HEK293 (cell line): ENCODE measurements around the gene PLEKHG4.

Experiments
- CTCF ChIA-PET: fragments of 350-600 bp; formaldehyde crosslinking; extraction: SDS; loops from one replicate; lab custom pipeline; 2021; ENCODE audit warnings: antibody characterized with exemption; lab: Yijun Ruan, JAX
- POLR2A ChIA-PET: fragments of 300-600 bp; formaldehyde crosslinking; extraction: SDS; loops from one replicate; lab custom pipeline; 2020; ENCODE audit warnings: antibody characterized with exemption, inconsistent platforms; lab: Yijun Ruan, JAX
- H3K27ac ChIP-seq: fragments of 200-500 bp; sonication (Bioruptor generic); 2 replicates; pipeline ENCODE4 v1.5.1; 2014; ENCODE audit warnings: low read depth, low read length, control low read depth, inconsistent platforms; ENCODE audit errors: extremely low read depth
- H3K36me3 ChIP-seq, 2 experiments: fragments of 200-500 bp in 1 of 2; sonication (Bioruptor generic) in 1 of 2; 1 replicate in 1 of 2; 2 replicates in 1 of 2; pipeline ENCODE4 v1.5.1; 2014 to 2017; ENCODE audit warnings: inconsistent platforms in 2 of 2, low read length in 2 of 2; ENCODE audit not compliant: control insufficient read depth in 2 of 2, insufficient read depth in 1 of 2
- H3K4me1 ChIP-seq: fragments of 200-500 bp; sonication (Bioruptor generic); 2 replicates; pipeline ENCODE4 v1.5.1; 2014; ENCODE audit warnings: mild to moderate bottlenecking, low read length, inconsistent platforms; ENCODE audit not compliant: control insufficient read depth, insufficient read depth
- H3K4me3 ChIP-seq: 2 replicates; pipeline ENCODE4 v1.5.1; 2011; ENCODE audit warnings: low read depth, mild to moderate bottlenecking, control low read depth, low read length, moderate library complexity
- H3K9me3 ChIP-seq: fragments of 200-500 bp; sonication (Bioruptor generic); 2 replicates; pipeline ENCODE4 v1.5.1; 2014; ENCODE audit warnings: low read depth, low read length, inconsistent platforms; ENCODE audit not compliant: control insufficient read depth, insufficient read depth
- EGR2 ChIP-seq: fragments of 450-650 bp; formaldehyde crosslinking; IDR thresholded peaks from 2 replicates; pipeline ENCODE4 v1.5.1; 2016; ENCODE audit warnings: low read depth, missing biosample characterization, missing genetic modification characterization
- TCF7L2 ChIP-seq: IDR thresholded peaks from 2 replicates; pipeline ENCODE4 v1.6.1; 2011; ENCODE audit warnings: low read depth, mild to moderate bottlenecking, inconsistent platforms, low read length, moderate library complexity, borderline replicate concordance
- ZBTB11 ChIP-seq: fragments of 450-650 bp; formaldehyde crosslinking; conservative IDR thresholded peaks from 2 replicates; pipeline ENCODE4 v1.5.1; 2016; ENCODE audit warnings: low read depth, missing biosample characterization, missing genetic modification characterization
- ZBTB6 ChIP-seq: fragments of 450-650 bp; formaldehyde crosslinking; IDR thresholded peaks from 2 replicates; pipeline ENCODE4 v1.5.1; 2017; ENCODE audit warnings: missing biosample characterization, missing genetic modification characterization
- ZBTB7A ChIP-seq: fragments of 450-650 bp; formaldehyde crosslinking; IDR thresholded peaks from 2 replicates; pipeline ENCODE4 v1.5.1; 2016; ENCODE audit warnings: low read depth, missing biosample characterization, missing genetic modification characterization
- ZFHX2 ChIP-seq: fragments of 450-650 bp; formaldehyde crosslinking; conservative IDR thresholded peaks from 2 replicates; pipeline ENCODE4 v1.5.1; 2016; ENCODE audit warnings: missing biosample characterization, missing genetic modification characterization
- ZFP69B ChIP-seq: fragments of 450-650 bp; formaldehyde crosslinking; IDR thresholded peaks from 2 replicates; pipeline ENCODE4 v1.5.1; 2016; ENCODE audit warnings: missing biosample characterization, missing genetic modification characterization
- ZNF121 ChIP-seq: fragments of 450-650 bp; formaldehyde crosslinking; IDR thresholded peaks from 2 replicates; pipeline ENCODE4 v1.5.1; 2016; ENCODE audit warnings: missing biosample characterization, missing genetic modification characterization
- ZNF175 ChIP-seq: fragments of 450-650 bp; formaldehyde crosslinking; IDR thresholded peaks from 2 replicates; pipeline ENCODE4 v1.5.1; 2016; ENCODE audit warnings: missing biosample characterization, missing genetic modification characterization
- ZNF239 ChIP-seq: fragments of 450-650 bp; formaldehyde crosslinking; IDR thresholded peaks from 2 replicates; pipeline ENCODE4 v1.5.1; 2016; ENCODE audit warnings: missing biosample characterization, missing genetic modification characterization
- ZNF292 ChIP-seq: fragments of 450-650 bp; formaldehyde crosslinking; IDR thresholded peaks from 2 replicates; pipeline ENCODE4 v1.5.1; 2016; ENCODE audit warnings: low read depth, missing biosample characterization, missing genetic modification characterization, borderline replicate concordance
- ZNF488 ChIP-seq: fragments of 450-650 bp; formaldehyde crosslinking; IDR thresholded peaks from 2 replicates; pipeline ENCODE4 v1.5.1; 2016; ENCODE audit warnings: missing biosample characterization, missing genetic modification characterization
- ZNF514 ChIP-seq: fragments of 450-650 bp; formaldehyde crosslinking; IDR thresholded peaks from 2 replicates; pipeline ENCODE4 v1.5.1; 2016; ENCODE audit warnings: missing biosample characterization, missing genetic modification characterization
- ZNF548 ChIP-seq: fragments of 450-650 bp; formaldehyde crosslinking; IDR thresholded peaks from 2 replicates; pipeline ENCODE4 v1.5.1; 2016; ENCODE audit warnings: missing biosample characterization, missing genetic modification characterization
- ZNF555 ChIP-seq: fragments of 450-650 bp; formaldehyde crosslinking; conservative IDR thresholded peaks from 2 replicates; pipeline ENCODE4 v1.5.1; 2017; ENCODE audit warnings: missing biosample characterization, mild to moderate bottlenecking, missing genetic modification characterization, inconsistent platforms
- ZNF561 ChIP-seq: fragments of 450-650 bp; IDR thresholded peaks from 2 replicates; pipeline ENCODE4 v1.5.1; 2018; ENCODE audit warnings: missing biosample characterization, missing genetic modification characterization, borderline replicate concordance
- ZNF580 ChIP-seq: fragments of 450-650 bp; formaldehyde crosslinking; IDR thresholded peaks from 2 replicates; pipeline ENCODE4 v1.5.1; 2016; ENCODE audit warnings: missing biosample characterization, missing genetic modification characterization
- ZNF623 ChIP-seq: fragments of 450-650 bp; formaldehyde crosslinking; IDR thresholded peaks from 2 replicates; pipeline ENCODE4 v1.5.1; 2016; ENCODE audit warnings: missing biosample characterization, missing genetic modification characterization
- ZNF639 ChIP-seq: fragments of 450-650 bp; formaldehyde crosslinking; IDR thresholded peaks from 2 replicates; pipeline ENCODE4 v1.5.1; 2016; ENCODE audit warnings: missing biosample characterization, missing genetic modification characterization
- ZNF692 ChIP-seq: fragments of 450-650 bp; formaldehyde crosslinking; IDR thresholded peaks from 2 replicates; pipeline ENCODE4 v1.5.1; 2016; ENCODE audit warnings: missing biosample characterization, missing genetic modification characterization
- ZNF785 ChIP-seq: fragments of 450-650 bp; formaldehyde crosslinking; IDR thresholded peaks from 2 replicates; pipeline ENCODE4 v1.5.1; 2016; ENCODE audit warnings: missing biosample characterization, missing genetic modification characterization

Gene PLEKHG4

GRCh38 chr16:67296420-67296819, 17.1 kb downstream of the PLEKHG4 start:
- Histone ChIP-seq H3K27ac (no peak overlapping the region), H3K9me3 (no peaks in the 10 kb centered on the region), H3K4me1 (no peaks in the 10 kb centered on the region), H3K4me3 (no peak overlapping the region), H3K36me3 (no peaks in the 10 kb centered on the region)
- ChIA-PET POLR2A (interaction anchor here (1.2 kb wide), 1 partner anchor 15 kb away, joined by 5 read pairs; no protein-coding TSS in a partner anchor), CTCF (interaction anchor here (0.6 to 3.7 kb wide), 4 partner anchors 11 to 97 kb away, joined by 3 to 26 read pairs (median 4); no protein-coding TSS in a partner anchor)
- TF ChIP-seq ZNF175 (tag by site-specific recombination): no peak
- TF ChIP-seq ZNF555 (tag by site-specific recombination): no peak
- no peak for TF ChIP-seq ZNF692
- no peak for TF ChIP-seq ZNF639 (tag by site-specific recombination)
- TF ChIP-seq EGR2 (tag by site-specific recombination): 0 out of 2 replicates have a peak, but pooled peaks have one; percentile 10
- TF ChIP-seq ZBTB6 (tag by site-specific recombination): 0 out of 2 replicates have a peak, but pooled peaks have one; percentile 40

GRCh38 chr16:67298277-67298676, 18.9 kb downstream of the PLEKHG4 start:
- Histone ChIP-seq H3K9me3 (no peaks in the 10 kb centered on the region), H3K36me3 (no peaks in the 10 kb centered on the region), H3K27ac (no peak overlapping the region), H3K4me1 (no peaks in the 10 kb centered on the region), H3K4me3 (no peak overlapping the region)
- ChIA-PET CTCF (interaction anchor here (3.7 kb wide), 1 partner anchor 13 kb away, joined by 26 read pairs; no protein-coding TSS in a partner anchor), POLR2A (no interaction called here)
- no peak for TF ChIP-seq ZNF292 (tag by site-specific recombination)
- TF ChIP-seq TCF7L2: no peak
- TF ChIP-seq ZNF623: no peak
- TF ChIP-seq ZFP69B (tag by site-specific recombination): no peak
- TF ChIP-seq ZNF548 (tag by site-specific recombination): no peak
- no peak for TF ChIP-seq ZNF580
- TF ChIP-seq ZNF239 (tag by site-specific recombination): no peak
- no peak for TF ChIP-seq ZNF121 (tag by site-specific recombination)
- TF ChIP-seq ZNF514: no peak

- CTCF ChIA-PET: no interaction called here
- POLR2A ChIA-PET: no interaction called here
- TF ChIP-seq ZBTB11 (tag by site-specific recombination) (no peak), ZNF488 (tag by site-specific recombination) (no peak), ZBTB7A (no peak), ZFHX2 (tag by site-specific recombination) (no peak), ZNF692 (no peak), ZNF561 (tag by site-specific recombination) (no peak), ZNF785 (tag by site-specific recombination) (no peak)
Observed at GRCh38 chr16:67299269-67299668, 19.9 kb downstream of the PLEKHG4 start.

More at GRCh38 chr16:67299269-67299668, 19.9 kb downstream of the PLEKHG4 start:
- Histone ChIP-seq H3K4me3 (no peak overlapping the region), H3K4me1 (no peaks in the 10 kb centered on the region), H3K36me3 (no peaks in the 10 kb centered on the region), H3K27ac (no peak overlapping the region), H3K9me3 (no peaks in the 10 kb centered on the region)
